Iris pigment epithelial cell (primary cell): ENCODE results near the gene BTD.
"Not testable (repeated sequence)": the region's sequence is repeated elsewhere in the genome, so short reads cannot be mapped to it uniquely, and the experiment has no call there.

Source experiments
- DNase-seq: peaks from one replicate; pipeline ENCODE4 v3.0.0-alpha.2; 2011; ENCODE audit warnings: low read depth

Gene BTD

GRCh38 chr3:15601399-15602145 lies at the start of gene BTD, which contains the start of gene HACL1:
Gene BTD (plus strand): TSS chr3:15601745. CDS start chr3:15635440, 33,695 bp downstream.
Gene HACL1 (minus strand): TSS chr3:15601569. CDS start chr3:15601463, 106 bp downstream.
- peak; percentile 100 for DNase-seq

GRCh38 chr3:15551902-15552301 lies 49.6 kb upstream of the BTD start:
- DNase-seq: no peak

- DNase-seq: no peak
Measured at GRCh38 chr3:15553749-15554148, 47.8 kb upstream of the BTD start.

- no peak for DNase-seq
Measured at GRCh38 chr3:15556512-15556911, 45.0 kb upstream of the BTD start.

- DNase-seq: peak; percentile 84
Measured at GRCh38 chr3:15557511-15557946, 44.0 kb upstream of the BTD start.

GRCh38 chr3:15558581-15558980 lies 43.0 kb upstream of the BTD start:
- no peak for DNase-seq

GRCh38 chr3:15562560-15562959 lies 39.0 kb upstream of the BTD start:
- DNase-seq: no peak

- DNase-seq: peak; percentile 10
Measured at GRCh38 chr3:15563190-15563589, 38.4 kb upstream of the BTD start.

- DNase-seq: no peak
Measured at GRCh38 chr3:15572138-15572537, 29.4 kb upstream of the BTD start.

GRCh38 chr3:15575446-15575845 lies 26.1 kb upstream of the BTD start:
- DNase-seq: no peak

- DNase-seq: no peak
Measured at GRCh38 chr3:15576475-15576874, 25.1 kb upstream of the BTD start.

- DNase-seq: no peak
Measured at GRCh38 chr3:15578289-15578867, 23.2 kb upstream of the BTD start.

GRCh38 chr3:15579051-15579450 lies 22.5 kb upstream of the BTD start:
- peak; percentile 21 for DNase-seq

- DNase-seq: peak; percentile 24
Measured at GRCh38 chr3:15581471-15582394, 19.8 kb upstream of the BTD start.

GRCh38 chr3:15585111-15585845 lies 16.3 kb upstream of the BTD start:
- peak; percentile 74 for DNase-seq

GRCh38 chr3:15591242-15591641 lies 10.3 kb upstream of the BTD start:
- DNase-seq: no peak

- DNase-seq: no peak
Measured at GRCh38 chr3:15591928-15592327, 9.6 kb upstream of the BTD start.

GRCh38 chr3:15592968-15593367 lies 8.6 kb upstream of the BTD start:
- no peak for DNase-seq

GRCh38 chr3:15595955-15596354 lies 5.6 kb upstream of the BTD start:
- DNase-seq: no peak

- DNase-seq: peak; percentile 12
Measured at GRCh38 chr3:15601046-15601398, 523 bp upstream of the BTD start.

- DNase-seq: no peak
Measured at GRCh38 chr3:15602146-15602536, 596 bp downstream of the BTD start.

- DNase-seq: not testable (repeated sequence)
Measured at GRCh38 chr3:15602816-15603215, 1.3 kb downstream of the BTD start.
